WERI-Rb-1 (cell line): Measurements from ENCODE around the gene MED12.

Experiments used
- DNase-seq: peaks from one replicate; pipeline ENCODE4 v3.0.0-alpha.2; 2020
- H3K27ac ChIP-seq: fragments of 250-450 bp; sonication (Bioruptor Pico); 2 replicates; pipeline ENCODE4 v1.5.1; 2020; ENCODE audit warnings: mild to moderate bottlenecking, moderate library complexity
- H3K27me3 ChIP-seq: fragments of 250-450 bp; sonication (Bioruptor Pico); 2 replicates; pipeline ENCODE4 v1.5.1; 2021; ENCODE audit warnings: mild to moderate bottlenecking, low read depth, moderate library complexity; ENCODE audit not compliant: insufficient read depth, severe bottlenecking
- H3K36me3 ChIP-seq: fragments of 250-450 bp; sonication (Bioruptor Pico); 2 replicates; pipeline ENCODE4 v1.5.1; 2020; ENCODE audit warnings: mild to moderate bottlenecking, moderate library complexity
- H3K4me3 ChIP-seq: 2 replicates; pipeline ENCODE4 v1.5.1; 2011; ENCODE audit warnings: low read depth, mild to moderate bottlenecking, control low read depth, low read length
- H3K9me3 ChIP-seq: fragments of 250-450 bp; sonication (Bioruptor Pico); 2 replicates; pipeline ENCODE4 v1.5.1; 2021; ENCODE audit warnings: mild to moderate bottlenecking, moderate library complexity; ENCODE audit not compliant: severe bottlenecking
- CTCF ChIP-seq: IDR thresholded peaks from 2 replicates; pipeline ENCODE4 v1.5.1; 2011; ENCODE audit warnings: low read depth, mild to moderate bottlenecking, control low read depth, inconsistent platforms, low read length

MED12 gene

GRCh38 chrX:71118032-71118984 lies at the start of gene MED12:
TSS of gene MED12 (plus strand) at chrX:71118596. CDS start at chrX:71118755, 159 bp downstream.
- Histone ChIP-seq H3K36me3 (peaks cover 11% of the 10 kb centered on the region), H3K4me3 (peak within 1 kb of the TSS; percentile 62), H3K27ac (peak within 1 kb of the TSS; percentile 75), H3K27me3 (peaks cover 24% of the 10 kb centered on the region), H3K9me3 (no peaks in the 10 kb centered on the region)
- no peak for TF ChIP-seq CTCF
- peak; percentile 83 for DNase-seq

- DNase-seq = no peak
- Histone ChIP-seq H3K9me3 (no peaks in the 10 kb centered on the region), H3K4me3 (no peak overlapping the region), H3K27me3 (peaks cover 4% of the 10 kb centered on the region), H3K27ac (no peak overlapping the region), H3K36me3 (no peaks in the 10 kb centered on the region)
- TF ChIP-seq CTCF = no peak
Measured at GRCh38 chrX:71070531-71070930, 47.9 kb upstream of the MED12 start.

- Histone ChIP-seq H3K36me3 (no peaks in the 10 kb centered on the region), H3K4me3 (no peak overlapping the region), H3K27me3 (peaks cover 5% of the 10 kb centered on the region), H3K27ac (no peak overlapping the region), H3K9me3 (no peaks in the 10 kb centered on the region)
- no peak for TF ChIP-seq CTCF
- no peak for DNase-seq
Measured at GRCh38 chrX:71081330-71082123, 36.9 kb upstream of the MED12 start.

- peaks cover 5% of the 10 kb centered on the region for H3K27me3 ChIP-seq
- no peak for DNase-seq
- H3K36me3 ChIP-seq = no peaks in the 10 kb centered on the region
- H3K4me3 ChIP-seq = no peak overlapping the region
- no peak overlapping the region for H3K27ac ChIP-seq
- H3K9me3 ChIP-seq = no peaks in the 10 kb centered on the region
- TF ChIP-seq CTCF = no peak
Measured at GRCh38 chrX:71082124-71082647, 36.2 kb upstream of the MED12 start.

GRCh38 chrX:71082822-71083221 lies 35.6 kb upstream of the MED12 start:
- Histone ChIP-seq H3K36me3 (no peaks in the 10 kb centered on the region), H3K27ac (no peak overlapping the region), H3K9me3 (no peaks in the 10 kb centered on the region), H3K4me3 (no peak overlapping the region), H3K27me3 (peaks cover 5% of the 10 kb centered on the region)
- no peak for DNase-seq
- TF ChIP-seq CTCF = no peak
